ENCODE results near the gene NEUROD4. TPM values are rescaled to one million over a fixed set of nuclear protein-coding genes. Genes with fewer than 3 reads are reported as not detected.

NEUROD4 gene
- total RNA-seq, 1 donor from 2014 or later: 3.9 TPM

- DNase-seq: no peak
These were observed 20.7 kb upstream of the NEUROD4 start for GRCh38 chr12:54998958-54999510.

DNA sequence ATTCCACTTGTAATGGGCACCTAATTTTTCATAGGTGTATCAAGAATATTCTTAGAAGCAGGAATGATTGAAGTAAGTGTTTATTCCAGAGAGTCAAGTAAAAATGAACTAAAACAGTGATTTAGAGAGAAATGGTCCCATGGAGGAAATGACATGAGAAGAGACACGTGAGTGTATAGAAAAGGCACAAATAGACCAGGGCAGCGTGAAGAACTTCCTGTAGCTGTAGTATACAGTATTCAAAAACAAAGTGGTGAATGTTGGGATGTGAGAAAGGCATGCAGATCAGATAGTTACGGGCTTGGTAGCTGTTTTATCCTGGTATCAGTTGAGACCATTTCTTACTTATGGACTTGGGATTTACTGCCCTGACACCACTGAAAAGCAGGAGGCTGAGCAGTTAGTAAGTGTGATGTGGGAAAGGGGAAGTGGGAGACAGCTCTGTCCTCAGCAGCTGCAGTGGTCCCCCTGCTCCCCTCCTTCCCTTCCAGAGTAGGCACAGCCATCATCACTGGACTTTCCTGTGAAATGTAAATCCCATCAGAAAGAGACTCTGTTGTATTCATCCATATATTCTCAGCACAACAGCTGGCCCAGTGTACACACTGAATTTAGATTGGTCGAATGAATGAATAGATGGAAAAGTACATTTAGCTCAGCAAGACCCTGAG is 18.4 kb upstream of the NEUROD4 start:
- DNase-seq: no peak

DNA sequence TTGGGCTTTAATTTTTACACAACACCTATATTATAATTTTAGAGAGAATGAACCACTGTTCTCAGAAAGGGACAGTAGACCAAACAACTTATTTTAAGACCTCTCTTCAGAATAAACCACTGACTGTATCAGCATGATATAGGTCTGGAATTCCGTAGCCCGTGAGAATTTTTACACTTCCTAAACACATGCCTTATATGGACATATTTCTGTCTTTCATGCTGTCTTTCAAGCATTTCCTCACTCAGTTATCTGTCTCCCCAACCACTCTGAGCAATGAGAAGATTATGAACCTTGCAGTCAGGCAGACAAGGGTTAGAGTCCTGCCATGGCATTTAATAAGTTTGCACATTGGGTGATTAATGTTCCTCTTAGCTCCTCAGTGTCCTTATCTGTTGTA is 17.4 kb upstream of the NEUROD4 start:
- no peak for DNase-seq

DNA sequence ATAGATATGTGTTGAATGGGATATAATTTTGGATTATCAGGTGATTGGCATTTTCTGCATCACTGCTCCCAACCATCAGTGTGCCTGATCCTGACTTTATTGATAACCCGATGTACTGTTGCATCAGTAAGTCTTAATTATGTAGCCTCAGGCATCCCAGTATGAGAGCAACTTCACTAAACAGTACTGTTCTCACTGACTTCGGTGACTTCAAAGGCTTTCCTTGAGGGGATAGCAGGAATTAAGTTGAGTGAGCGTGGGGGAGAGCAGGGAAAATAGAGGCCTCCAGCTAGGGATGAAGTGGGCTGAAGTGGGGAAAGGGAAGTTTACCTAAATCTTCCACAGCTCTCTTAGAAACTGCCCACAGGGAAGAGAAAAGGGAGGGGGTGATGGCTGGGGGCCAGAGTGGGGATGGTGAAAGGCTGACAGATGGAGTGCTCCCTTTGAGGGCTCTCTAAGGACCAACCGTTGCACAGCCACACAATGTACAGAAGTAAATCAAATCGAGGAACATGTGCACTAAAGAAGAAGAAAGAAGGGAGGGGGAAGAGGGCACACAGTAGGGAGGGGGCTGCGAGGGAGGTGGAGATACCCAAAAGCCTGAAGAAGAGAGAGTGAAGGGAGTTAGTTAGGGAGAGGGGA is 10.7 kb upstream of the NEUROD4 start:
- DNase-seq: no peak

DNA sequence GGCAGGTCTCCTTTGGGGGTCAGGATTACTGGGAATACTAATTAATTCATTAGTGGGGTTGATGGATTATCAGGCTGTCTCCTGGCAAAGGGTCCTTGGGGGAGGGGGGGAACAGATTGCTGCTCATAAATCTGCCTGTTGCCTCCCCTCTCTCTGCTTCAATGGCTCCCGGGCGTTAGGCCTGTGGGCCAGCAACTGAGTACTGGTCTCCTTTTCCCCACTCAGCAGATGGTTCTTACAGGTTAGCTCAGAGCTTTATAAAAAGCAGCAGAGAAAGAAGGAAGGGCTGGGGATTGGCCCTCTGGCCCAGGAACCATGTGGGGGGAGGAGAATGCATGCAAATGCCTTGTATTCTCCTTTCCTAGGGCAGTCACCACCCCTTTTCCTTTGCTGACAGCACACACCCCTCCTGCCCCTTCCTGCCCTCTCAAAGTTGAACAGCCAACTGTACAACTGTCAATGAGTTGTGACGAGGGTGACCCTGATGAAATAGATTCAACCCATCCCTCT is 2.3 kb upstream of the NEUROD4 start:
- no peak for DNase-seq

DNA sequence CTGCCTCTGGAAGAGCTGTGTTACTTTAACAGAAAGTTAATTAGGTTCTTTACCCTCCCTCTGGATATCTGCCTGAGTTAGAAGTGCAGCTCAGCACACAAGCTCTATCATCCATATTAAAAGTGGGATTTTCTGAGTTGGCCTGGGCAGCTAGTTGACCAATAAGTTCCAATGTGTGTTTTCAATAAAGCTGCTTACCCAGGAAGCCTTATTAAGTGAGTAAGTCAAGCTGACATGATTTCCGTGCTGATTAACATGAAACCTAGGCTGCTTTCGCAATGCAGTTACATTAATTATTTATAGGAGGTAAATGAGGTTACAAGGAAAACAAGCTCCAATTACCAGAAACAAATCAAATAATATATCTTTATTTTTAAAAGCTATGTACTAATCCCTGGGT is 4.8 kb downstream of the NEUROD4 start:
- no peak for DNase-seq

DNA sequence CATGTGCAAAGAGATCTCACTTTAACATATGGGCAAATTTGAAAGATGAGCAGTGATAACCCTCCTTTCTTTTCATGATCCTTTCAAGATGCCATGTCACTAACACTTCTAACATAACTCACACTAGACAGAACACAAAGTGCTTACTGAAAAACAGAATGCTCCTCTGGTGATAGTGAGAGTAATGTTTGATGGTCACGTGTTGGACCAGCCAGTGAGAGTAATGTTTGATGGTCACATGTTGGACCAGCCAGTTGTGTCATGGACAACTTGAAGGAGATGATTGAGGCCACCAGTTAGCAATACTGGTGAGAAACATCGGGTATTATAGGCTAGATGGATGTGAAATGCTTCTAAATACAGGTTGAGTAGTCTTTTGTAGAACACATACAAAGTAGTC is 5.7 kb downstream of the NEUROD4 start:
- DNase-seq: no peak

DNA sequence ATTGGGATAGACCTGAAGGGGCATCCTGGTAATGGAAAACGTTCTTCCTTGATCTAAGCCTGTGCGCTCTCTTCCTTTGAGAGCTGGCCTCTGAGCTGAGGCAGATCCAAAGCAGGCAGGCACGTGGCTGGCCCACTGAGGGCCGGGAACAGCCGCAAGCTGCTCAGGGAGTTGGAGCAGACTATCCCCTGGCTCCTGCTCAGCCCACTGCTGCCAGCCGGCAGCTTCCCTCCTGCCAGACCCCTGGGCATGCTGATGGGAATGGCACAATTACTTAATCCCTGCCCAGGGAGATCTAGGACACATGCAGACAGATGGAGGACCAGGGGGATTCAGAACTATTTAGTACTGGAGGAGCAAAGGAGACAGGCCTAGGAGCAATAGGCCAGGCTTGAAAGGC is 14.4 kb downstream of the NEUROD4 start:
- DNase-seq: no peak

DNA sequence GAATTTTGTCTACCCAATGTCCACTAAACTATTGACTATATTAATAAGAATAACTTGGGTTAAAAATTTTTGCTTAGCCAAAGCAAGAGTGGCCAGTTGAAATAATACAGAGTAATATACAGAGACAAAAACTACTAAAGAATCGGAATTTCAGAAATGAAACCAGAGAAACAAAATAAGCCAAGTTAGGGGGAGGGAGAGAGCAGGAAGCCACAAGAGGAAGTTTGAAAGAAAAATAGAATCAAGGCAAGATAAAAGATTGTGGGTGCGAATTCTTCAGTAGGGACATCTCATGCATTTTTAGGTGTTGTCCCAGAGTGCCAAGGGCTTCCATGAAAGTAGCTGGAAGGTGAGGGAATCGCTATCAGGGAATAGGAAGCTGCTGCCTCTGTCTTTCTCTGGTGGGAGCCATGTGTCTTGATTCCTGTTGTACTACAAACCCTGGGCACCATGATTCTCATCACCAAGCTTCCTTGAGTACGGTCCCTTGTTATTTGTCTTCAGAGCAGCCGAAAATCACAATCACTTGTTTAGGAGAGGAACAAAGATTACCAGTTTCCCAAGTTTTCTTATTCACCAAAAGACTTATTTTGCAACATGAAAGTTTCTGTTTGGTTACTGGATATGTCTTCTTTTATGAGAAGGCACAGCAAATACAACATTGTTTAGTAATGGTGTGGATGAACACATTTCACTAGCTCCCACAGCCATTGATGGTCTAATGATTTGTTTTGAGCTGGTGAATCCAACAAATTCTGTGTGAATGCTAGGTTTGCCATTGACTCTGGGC is 16.7 kb downstream of the NEUROD4 start:
- DNase-seq: no peak

DNA sequence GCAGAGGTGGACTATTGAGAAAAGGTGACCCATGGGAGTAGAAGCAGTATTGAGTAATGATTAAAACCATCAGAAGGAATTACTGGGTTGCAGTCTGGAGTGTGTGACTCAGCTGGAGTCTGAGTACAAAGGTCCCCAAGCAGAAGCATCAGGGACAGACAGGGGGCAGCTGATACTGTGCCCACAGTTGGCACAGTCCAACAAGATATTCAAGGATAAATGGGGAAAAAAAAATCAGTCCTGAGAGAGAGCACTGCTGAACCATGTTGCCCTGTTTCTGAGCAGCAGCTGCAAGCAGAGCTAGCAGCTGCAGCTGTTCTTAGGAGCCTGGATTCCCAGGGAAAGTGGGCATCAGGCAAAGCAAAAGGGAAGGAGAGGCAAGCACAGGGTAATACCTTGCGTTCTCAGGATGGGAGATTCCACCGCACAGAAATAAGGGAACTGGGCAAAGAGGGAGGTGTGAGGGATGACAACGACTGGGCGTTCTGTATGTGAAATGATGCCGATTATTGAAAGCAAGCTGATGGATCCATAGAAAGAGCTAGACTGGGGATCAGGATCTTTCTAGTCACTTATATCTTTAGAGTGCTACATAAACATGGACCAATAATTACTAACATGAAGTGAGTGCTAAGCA is 17.7 kb downstream of the NEUROD4 start:
- no peak for DNase-seq

- no peak for DNase-seq
These were observed 19.9 kb downstream of the NEUROD4 start for GRCh38 chr12:55039395-55040354.

GRCh38 chr12:55041345-55042055 is 21.7 kb downstream of the NEUROD4 start:
- DNase-seq: no peak

GRCh38 chr12:55043542-55043941 is 23.8 kb downstream of the NEUROD4 start:
- DNase-seq: no peak

DNA sequence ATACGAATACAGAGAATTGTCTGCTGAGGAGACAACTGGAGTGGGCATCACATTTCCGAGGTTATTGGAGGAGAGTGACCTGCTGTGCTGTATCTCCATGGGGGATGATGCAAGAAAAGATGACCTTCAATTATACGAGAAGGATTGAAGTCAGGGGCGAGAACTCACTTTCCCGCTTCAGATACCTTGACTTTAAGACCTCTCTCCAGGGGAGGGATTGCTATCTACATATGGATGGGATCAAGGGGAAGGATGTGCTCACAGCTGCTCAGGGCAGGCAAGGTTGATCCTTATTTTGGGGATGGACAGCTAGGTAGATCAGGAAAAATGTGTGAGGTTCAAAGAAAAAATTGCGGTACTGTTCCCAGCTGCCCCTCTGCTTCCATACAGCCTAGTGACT is 24.4 kb downstream of the NEUROD4 start:
- DNase-seq: no peak

GRCh38 chr12:55049676-55050075 is 29.9 kb downstream of the NEUROD4 start:
- no peak for DNase-seq

DNA sequence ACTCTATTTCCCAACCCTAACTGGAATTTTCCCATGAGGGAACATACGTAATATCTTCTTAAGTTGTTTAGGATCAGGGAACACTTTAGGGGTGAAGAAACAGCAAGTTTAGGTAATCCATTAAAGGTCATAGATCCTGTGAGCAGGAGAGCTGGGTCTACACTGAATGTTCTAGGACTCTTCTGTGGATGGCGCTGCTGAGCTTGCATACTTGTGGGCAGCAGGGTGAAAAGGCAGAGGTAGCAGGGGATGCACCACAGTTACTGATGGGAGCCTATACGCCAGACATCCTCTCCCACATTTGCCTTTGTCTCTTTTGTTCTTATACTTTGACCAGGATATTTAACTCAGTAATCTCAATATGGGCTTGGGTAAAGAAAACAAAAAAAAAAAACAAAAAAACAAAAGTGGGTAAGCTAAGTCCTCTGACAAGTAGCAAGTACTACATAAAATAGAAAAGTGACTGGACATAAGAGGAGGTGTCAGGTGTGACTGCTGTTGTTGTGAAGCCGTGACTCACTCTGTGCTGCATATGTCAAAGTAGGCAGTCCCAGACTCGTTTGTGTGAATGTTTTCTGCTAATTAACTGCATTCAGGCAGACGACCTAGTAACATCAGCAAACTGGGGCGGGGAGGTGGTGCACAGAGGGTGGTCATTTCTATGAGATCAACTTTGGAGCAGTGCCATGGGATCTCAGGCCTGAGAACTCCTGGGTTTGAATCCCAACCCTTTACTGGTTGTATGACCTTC is 31.6 kb downstream of the NEUROD4 start:
- no peak for DNase-seq

DNA sequence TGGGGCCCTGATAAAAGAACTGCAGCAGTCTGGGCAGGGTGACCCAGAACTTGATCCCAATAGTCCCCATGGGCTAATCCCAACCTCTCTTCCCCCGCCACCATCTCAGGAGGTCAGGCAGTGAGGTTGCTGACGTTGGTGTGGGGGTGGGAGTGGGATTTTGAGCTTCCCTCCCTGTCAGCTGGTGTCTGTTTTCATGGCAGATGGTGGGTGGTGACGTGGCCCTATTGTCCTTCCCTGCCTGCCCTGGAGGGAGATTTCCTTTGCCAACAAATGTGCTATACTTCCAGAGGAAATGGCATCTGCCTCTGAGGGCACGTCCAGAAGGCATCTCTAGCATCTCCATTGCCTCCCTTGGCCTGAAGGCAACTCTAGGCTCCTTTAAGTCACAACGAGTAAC is 37.7 kb downstream of the NEUROD4 start:
- no peak for DNase-seq

- DNase-seq: no peak
These were observed 38.3 kb downstream of the NEUROD4 start for GRCh38 chr12:55058082-55058481.

DNA sequence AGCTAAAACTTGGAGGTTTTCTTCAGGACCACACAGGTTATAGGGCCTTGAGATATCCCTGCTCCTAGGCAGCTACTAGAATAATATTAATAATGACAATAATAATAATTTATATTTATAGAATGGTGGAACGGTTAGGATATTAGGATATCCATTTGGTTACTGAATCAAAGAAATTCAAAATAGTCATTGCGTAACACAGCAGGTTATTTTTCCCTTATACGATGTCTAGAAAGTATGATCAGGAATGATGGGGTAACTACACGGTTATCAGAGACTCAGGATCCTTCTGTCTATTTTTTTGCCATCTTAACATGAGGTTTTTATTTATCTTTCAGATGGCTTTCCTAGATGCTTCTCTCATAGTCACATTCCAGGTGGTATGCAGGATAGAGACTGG is 39.0 kb downstream of the NEUROD4 start:
- DNase-seq: no peak

GRCh38 chr12:55060470-55060869 is 40.7 kb downstream of the NEUROD4 start:
- DNase-seq: no peak
